KMS-11 (cell line): ENCODE measurements around the gene ZFAND3.
A peak's percentile ranks its signal among the peaks of the same experiment; 100 is the strongest.
"Not testable (repeated sequence)": the region's sequence is repeated elsewhere in the genome, so short reads cannot be mapped to it uniquely, and the experiment has no call there.

Experiments
- H2AFZ ChIP-seq: fragments of 200-600 bp; sonication (generic); 2 replicates; pipeline ENCODE4 v1.6.1; 2016; ENCODE audit warnings: antibody characterized with exemption, mixed run types, low read depth
- H3K27ac ChIP-seq: fragments of 200-600 bp; sonication (generic); 2 replicates; pipeline ENCODE4 v1.6.1; 2016; ENCODE audit warnings: mild to moderate bottlenecking, mixed run types
- H3K27me3 ChIP-seq: fragments of 200-600 bp; sonication (generic); 2 replicates; pipeline ENCODE4 v1.6.1; 2017; ENCODE audit warnings: mild to moderate bottlenecking, low read depth, mixed run types, moderate library complexity; ENCODE audit not compliant: insufficient read depth
- H3K36me3 ChIP-seq: fragments of 200-600 bp; sonication (generic); 2 replicates; pipeline ENCODE4 v1.6.1; 2017; ENCODE audit warnings: mild to moderate bottlenecking, mixed run types; ENCODE audit not compliant: insufficient read depth
- H3K4me1 ChIP-seq: fragments of 200-600 bp; sonication (generic); 2 replicates; pipeline ENCODE4 v1.6.1; 2016; ENCODE audit warnings: mild to moderate bottlenecking, low read depth, mixed run types; ENCODE audit not compliant: poor library complexity, severe bottlenecking
- H3K4me2 ChIP-seq: fragments of 200-600 bp; sonication (generic); 2 replicates; pipeline ENCODE4 v1.7.0; 2016; ENCODE audit warnings: mild to moderate bottlenecking, mixed run types
- H3K4me3 ChIP-seq: fragments of 200-600 bp; sonication (generic); IDR thresholded peaks from 2 replicates; pipeline ENCODE4 v1.6.1; 2017; ENCODE audit warnings: low read depth, low read length, mixed read lengths; ENCODE audit not compliant: insufficient read depth
- H3K79me2 ChIP-seq: fragments of 200-600 bp; sonication (generic); 2 replicates; pipeline ENCODE4 v1.6.1; 2016; ENCODE audit warnings: low read depth, mixed run types; ENCODE audit not compliant: insufficient read depth
- H3K9ac ChIP-seq: fragments of 200-600 bp; sonication (generic); 2 replicates; pipeline ENCODE4 v1.6.1; 2016; ENCODE audit warnings: mild to moderate bottlenecking, mixed run types
- H4K20me1 ChIP-seq: fragments of 200-600 bp; sonication (generic); 2 replicates; pipeline ENCODE4 v1.6.1; 2016; ENCODE audit warnings: mild to moderate bottlenecking, mixed run types; ENCODE audit not compliant: insufficient read depth
- TF ChIP-seq, protein P1 (sequence below): fragments of 200-600 bp; sonication (generic); conservative IDR thresholded peaks from 2 replicates; pipeline ENCODE4 v1.6.1; 2017; ENCODE audit warnings: low read depth, mild to moderate bottlenecking, antibody characterized with exemption, low read length, moderate library complexity, mixed read lengths

The ZFAND3 gene

DNA sequence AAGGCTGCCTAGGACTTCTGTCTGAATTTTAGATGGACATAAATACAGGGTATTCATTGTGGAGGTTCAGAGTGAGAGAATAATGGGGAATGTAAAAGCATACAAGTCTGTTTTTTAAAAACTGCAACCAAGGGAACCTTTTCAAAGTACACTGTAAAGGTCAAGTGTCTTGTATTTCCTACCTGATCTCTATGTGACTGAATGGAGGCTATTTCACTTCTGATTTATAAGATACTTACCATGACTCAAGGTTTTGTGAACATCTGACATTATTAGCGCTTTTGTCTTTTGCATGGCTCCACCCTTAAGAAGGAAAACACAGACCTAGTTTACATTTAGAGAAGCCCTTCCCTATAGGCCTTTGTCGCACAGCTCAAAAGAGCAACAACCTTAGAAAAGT lies 126.5 kb downstream of the ZFAND3 start:
- Histone ChIP-seq H3K9ac (no peak overlapping the region), H2AFZ (no peak overlapping the region), H3K79me2 (peaks cover 12% of the 10 kb centered on the region; the same call in 1 of the 2 replicates), H3K4me2 (no peak overlapping the region), H3K4me3 (no peak overlapping the region), H3K27ac (no peak overlapping the region), H3K27me3 (no peaks in the 10 kb centered on the region), H4K20me1 (no peaks in the 10 kb centered on the region), H3K4me1 (peaks cover 10% of the 10 kb centered on the region), H3K36me3 (no peaks in the 10 kb centered on the region)
- TF ChIP-seq, protein P1, sequence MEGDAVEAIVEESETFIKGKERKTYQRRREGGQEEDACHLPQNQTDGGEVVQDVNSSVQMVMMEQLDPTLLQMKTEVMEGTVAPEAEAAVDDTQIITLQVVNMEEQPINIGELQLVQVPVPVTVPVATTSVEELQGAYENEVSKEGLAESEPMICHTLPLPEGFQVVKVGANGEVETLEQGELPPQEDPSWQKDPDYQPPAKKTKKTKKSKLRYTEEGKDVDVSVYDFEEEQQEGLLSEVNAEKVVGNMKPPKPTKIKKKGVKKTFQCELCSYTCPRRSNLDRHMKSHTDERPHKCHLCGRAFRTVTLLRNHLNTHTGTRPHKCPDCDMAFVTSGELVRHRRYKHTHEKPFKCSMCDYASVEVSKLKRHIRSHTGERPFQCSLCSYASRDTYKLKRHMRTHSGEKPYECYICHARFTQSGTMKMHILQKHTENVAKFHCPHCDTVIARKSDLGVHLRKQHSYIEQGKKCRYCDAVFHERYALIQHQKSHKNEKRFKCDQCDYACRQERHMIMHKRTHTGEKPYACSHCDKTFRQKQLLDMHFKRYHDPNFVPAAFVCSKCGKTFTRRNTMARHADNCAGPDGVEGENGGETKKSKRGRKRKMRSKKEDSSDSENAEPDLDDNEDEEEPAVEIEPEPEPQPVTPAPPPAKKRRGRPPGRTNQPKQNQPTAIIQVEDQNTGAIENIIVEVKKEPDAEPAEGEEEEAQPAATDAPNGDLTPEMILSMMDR = no peak

DNA sequence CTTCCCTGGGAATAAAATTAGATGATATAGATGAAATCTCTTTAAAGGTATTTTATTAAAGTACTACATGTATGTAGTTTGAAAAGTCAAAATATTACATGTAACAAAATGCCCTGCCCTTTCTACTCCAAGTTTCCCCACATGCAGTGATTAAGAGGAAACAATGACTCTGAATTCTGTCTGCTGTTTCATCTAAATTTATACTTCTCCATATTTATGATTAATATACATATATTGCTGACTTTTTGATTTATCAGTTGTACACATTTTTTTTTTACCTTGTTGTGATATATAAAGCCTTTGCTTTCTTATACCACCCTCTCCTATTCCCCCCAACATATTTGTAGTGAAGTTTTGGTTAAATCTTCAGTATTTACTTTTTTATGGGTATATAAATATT lies 127.9 kb downstream of the ZFAND3 start:
- TF ChIP-seq, protein P1 = no peak

DNA sequence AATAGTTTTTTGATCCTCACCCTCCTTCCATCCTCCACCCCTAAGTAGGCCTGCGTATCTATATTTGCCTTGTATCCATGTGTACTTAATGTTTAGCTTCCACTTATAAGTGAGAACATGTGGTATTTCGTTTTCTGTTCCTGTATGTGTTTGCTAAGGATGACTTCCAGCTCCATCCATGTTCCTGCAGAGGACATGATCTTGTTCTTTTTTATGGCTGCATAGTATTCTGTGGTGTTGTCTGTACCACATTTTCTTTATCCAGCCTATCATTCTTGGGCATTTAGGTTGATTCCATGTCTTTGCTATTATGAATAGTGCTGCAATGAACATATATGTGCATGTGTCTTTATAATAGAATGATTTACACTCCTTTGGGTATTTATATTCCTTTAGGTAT lies 129.1 kb downstream of the ZFAND3 start:
- H3K27ac ChIP-seq, H4K20me1 ChIP-seq, H3K4me3 ChIP-seq, H2AFZ ChIP-seq, H3K4me2 ChIP-seq, H3K9ac ChIP-seq, H3K27me3 ChIP-seq, H3K36me3 ChIP-seq: not testable (repeated sequence)
- H3K79me2 ChIP-seq = peaks cover 32% of the 10 kb centered on the region; the same call in 1 of the 2 replicates
- peaks cover 23% of the 10 kb centered on the region for H3K4me1 ChIP-seq

More for the DNA sequence above, 127.9 kb downstream of the ZFAND3 start:
- Histone ChIP-seq H3K79me2 (peaks cover 25% of the 10 kb centered on the region; the same call in 1 of the 2 replicates), H3K27ac (no peak overlapping the region), H3K4me1 (peaks cover 24% of the 10 kb centered on the region), H3K36me3 (no peaks in the 10 kb centered on the region), H3K9ac (no peak overlapping the region), H2AFZ (no peak overlapping the region), H3K27me3 (no peaks in the 10 kb centered on the region), H3K4me2 (no peak overlapping the region), H3K4me3 (no peak overlapping the region), H4K20me1 (no peaks in the 10 kb centered on the region)

DNA sequence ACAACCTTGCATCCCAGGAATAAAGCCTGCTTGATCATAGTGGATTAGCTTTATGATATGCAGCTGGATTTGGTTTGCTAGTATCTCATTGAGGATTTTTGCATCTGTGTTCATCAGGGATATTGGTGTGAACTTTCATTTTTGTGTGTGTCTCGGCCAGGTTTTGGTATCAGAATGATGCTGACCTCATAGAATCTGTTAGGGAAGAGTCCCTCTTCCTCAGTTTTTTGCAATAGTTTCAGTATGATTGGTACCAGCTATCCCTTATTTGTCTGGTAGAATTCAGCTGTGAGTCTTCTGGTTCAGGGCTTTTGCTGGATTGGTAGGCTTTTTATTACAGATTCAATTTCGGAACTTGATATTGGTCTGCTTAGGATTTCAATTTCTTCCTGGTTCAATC lies 132.5 kb downstream of the ZFAND3 start:
- Histone ChIP-seq H3K36me3 (no peaks in the 10 kb centered on the region), H3K79me2 (peaks cover 44% of the 10 kb centered on the region; the same call in 1 of the 2 replicates), H3K4me2 (peak overlapping the region; percentile 53; the same call in 1 of the 2 replicates), H3K9ac (no peak overlapping the region), H3K4me3 (no peak overlapping the region), H4K20me1 (no peaks in the 10 kb centered on the region), H2AFZ (no peak overlapping the region), H3K4me1 (peaks cover 23% of the 10 kb centered on the region), H3K27ac (no peak overlapping the region), H3K27me3 (no peaks in the 10 kb centered on the region)
- TF ChIP-seq, protein P1 = no peak

DNA sequence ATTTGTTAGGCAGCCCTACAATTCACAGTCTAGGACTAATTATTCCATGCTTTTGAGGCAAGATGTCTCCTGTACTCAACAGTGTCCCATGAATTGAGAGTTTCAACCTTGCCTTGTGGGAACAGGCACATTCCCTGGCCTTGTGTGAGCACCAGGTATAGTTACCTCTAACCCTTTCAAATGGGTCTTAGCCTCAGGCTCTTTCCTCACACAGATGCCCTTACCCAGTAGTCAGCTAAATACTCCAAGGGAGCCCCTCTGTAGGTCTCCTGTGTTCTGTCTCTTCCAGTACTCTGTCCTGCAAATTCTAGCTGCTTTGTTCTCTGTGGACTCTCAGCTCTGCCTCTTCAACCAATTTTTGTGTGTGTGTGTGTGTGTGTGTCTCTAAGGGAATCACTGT lies 135.3 kb downstream of the ZFAND3 start:
- no peak overlapping the region for H2AFZ ChIP-seq
- TF ChIP-seq, protein P1 = no peak
- H3K27ac ChIP-seq = no peak overlapping the region
- H3K36me3 ChIP-seq = no peaks in the 10 kb centered on the region
- H3K27me3 ChIP-seq = no peaks in the 10 kb centered on the region
- H3K79me2 ChIP-seq = peaks cover 41% of the 10 kb centered on the region; the same call in 1 of the 2 replicates
- H3K4me2 ChIP-seq = no peak overlapping the region
- no peak overlapping the region for H3K9ac ChIP-seq
- H4K20me1 ChIP-seq = no peaks in the 10 kb centered on the region
- no peak overlapping the region for H3K4me3 ChIP-seq
- peaks cover 23% of the 10 kb centered on the region for H3K4me1 ChIP-seq
